Choroid plexus epithelial cell (primary cell): ENCODE results near the gene MRLN.
"Not testable (repeated sequence)": the region's sequence is repeated elsewhere in the genome, so short reads cannot be mapped to it uniquely, and the experiment has no call there.

Experiments used
- DNase-seq: peaks from one replicate; pipeline ENCODE4 v3.0.0-alpha.2; 2010; ENCODE audit warnings: low read depth
- H3K4me3 ChIP-seq: 2 replicates; pipeline ENCODE4 v1.5.1; 2011; ENCODE audit warnings: low read depth, mild to moderate bottlenecking, control low read depth, low read length, moderate library complexity
- CTCF ChIP-seq: conservative IDR thresholded peaks from 2 replicates; pipeline ENCODE4 v1.5.1; 2011; ENCODE audit warnings: low read depth, mild to moderate bottlenecking, control low read depth, inconsistent platforms, low read length, moderate library complexity

MRLN gene

GRCh38 chr10:59741583-59741982 lies 11.7 kb downstream of the MRLN start:
- no peak overlapping the region for H3K4me3 ChIP-seq
- no peak for DNase-seq
- no peak for TF ChIP-seq CTCF

DNA sequence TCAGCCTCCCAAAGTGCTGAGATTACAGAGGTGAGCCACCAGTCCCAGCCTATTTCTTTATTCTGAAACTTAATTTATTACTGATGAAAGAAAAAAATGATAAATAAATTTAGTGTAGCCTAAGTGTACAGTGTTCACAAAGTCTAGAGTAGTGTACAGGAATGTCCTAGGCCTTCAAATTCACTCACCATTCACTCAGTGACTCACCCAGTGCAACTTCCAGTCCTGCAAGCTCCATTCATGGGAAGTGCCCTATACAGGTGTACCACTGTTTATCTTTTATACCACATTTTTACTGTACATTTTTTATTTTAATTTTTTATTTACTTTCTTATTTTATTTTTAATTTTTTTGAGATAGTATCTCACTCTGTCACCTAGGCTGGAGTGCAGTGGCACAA lies 12.2 kb downstream of the MRLN start:
- no peak for DNase-seq
- H3K4me3 ChIP-seq, result no peak overlapping the region
- TF ChIP-seq CTCF, result no peak

GRCh38 chr10:59736749-59737148 lies 16.5 kb downstream of the MRLN start:
- no peak for DNase-seq
- TF ChIP-seq CTCF, result no peak
- no peak overlapping the region for H3K4me3 ChIP-seq

DNA sequence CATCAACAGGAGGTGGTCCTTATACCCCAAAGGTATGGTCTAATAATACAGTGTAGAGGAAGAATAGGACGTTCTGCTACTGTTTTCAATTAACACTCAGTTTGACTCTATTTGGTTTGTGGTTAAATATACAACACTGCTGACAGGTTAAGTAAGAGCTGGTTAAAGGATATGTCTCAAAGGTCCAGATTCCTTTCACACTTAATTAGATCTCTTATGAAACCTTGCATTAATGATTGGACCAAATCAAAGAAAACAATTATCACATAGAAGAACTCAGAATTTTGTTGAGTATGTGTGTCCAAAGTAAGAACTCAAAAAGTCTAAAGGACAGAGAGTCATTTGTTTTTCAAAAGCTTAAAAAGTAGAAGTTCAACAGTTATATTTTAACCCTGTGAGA lies 18.0 kb downstream of the MRLN start:
- TF ChIP-seq CTCF, result no peak
- no peak for DNase-seq
- H3K4me3 ChIP-seq, result no peak overlapping the region

DNA sequence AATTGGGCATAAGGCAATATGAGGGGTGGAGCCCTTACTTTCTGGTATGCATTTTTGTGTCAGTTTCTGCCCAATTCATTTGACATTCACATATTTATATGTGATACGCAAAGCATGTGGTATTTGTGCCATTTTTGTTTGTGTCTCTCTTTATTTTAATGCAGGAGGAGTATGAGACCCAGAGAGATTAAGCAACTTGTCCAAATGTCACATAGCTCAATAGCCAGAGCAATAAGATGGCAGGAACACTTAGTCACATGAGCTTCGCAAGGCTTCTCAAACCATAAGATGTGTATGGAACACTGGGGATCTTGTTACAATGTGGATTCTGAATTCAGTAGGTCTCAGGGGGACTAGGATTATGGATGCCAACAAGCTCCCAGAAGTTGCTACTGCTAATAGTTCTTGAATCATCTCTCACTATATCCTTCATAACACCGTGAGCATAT lies 19.2 kb downstream of the MRLN start:
- DNase-seq, result no peak
- H3K4me3 ChIP-seq, result no peak overlapping the region
- TF ChIP-seq CTCF, result no peak

DNA sequence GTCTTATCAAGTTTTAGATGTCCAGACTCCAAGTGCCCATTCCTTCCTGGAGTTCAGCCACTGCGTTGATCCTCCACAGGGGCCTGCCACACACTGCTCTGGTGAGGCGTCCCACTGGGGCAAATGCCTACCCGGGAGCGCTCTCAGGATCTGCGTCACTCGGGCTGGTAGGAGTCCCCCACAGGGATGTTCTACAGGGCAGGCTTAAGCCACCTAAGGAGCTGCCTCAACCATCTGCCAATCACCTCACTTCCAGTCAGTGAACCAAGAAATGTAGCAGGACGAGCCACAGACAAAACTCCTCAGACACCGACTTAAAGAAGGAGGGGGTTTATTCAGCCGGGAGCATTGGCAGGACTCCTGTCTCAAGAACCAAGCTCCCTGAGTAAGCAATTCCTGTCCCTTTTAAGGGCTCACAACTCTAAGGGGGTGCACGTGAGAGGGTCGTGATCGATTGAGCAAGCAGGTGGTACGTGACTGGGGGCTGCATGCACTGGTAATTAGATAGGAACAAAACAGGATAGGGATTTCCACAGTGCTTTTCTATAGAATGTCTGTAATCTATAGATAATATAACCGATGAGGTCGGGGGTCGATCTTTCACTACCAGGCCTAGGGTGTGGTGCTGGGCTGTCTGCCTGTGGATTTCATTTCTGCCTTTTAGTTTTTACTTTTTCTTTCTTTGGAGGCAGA lies 19.8 kb downstream of the MRLN start:
- DNase-seq, H3K4me3 ChIP-seq: not testable (repeated sequence)

- not testable (repeated sequence) for H3K4me3 ChIP-seq, DNase-seq
Measured at GRCh38 chr10:59732849-59733248, 20.4 kb downstream of the MRLN start.

GRCh38 chr10:59729167-59729566 lies 24.1 kb downstream of the MRLN start:
- not testable (repeated sequence) for H3K4me3 ChIP-seq, DNase-seq
